ENCODE results near the gene HIPK4. TPM values are rescaled to one million over a fixed set of nuclear protein-coding genes. Genes with fewer than 3 reads are reported as not detected.
A peak's percentile ranks its signal among the peaks of the same experiment; 100 is the strongest.

Gene HIPK4
- polyA plus RNA-seq, 2 of the 4 experiments (the other 2 are of a cell fraction): 0.18 to 0.25 TPM

- Histone ChIP-seq H3K27ac (no peak overlapping the region), H3K4me2 (no peak overlapping the region), H3K9me3 (no peaks in the 10 kb centered on the region), H3K4me1 (peaks cover 5% of the 10 kb centered on the region; the same call in 2 of the 3 replicates), H3K4me3 (no peak overlapping the region)
- ATAC-seq: peak in 1 of 2 experiments; percentile 10; a peak in 1 of 6 replicates
- FAIRE-seq: peak; percentile 70
- no peak for TF ChIP-seq EHMT2 (IDR thresholded peaks at IDR 0.05; ENCODE audit: low read depth)
- TF ChIP-seq GATA3 (IDR thresholded peaks at IDR 0.05; ENCODE audit: borderline replicate concordance): no peak
- TF ChIP-seq, protein P1, sequence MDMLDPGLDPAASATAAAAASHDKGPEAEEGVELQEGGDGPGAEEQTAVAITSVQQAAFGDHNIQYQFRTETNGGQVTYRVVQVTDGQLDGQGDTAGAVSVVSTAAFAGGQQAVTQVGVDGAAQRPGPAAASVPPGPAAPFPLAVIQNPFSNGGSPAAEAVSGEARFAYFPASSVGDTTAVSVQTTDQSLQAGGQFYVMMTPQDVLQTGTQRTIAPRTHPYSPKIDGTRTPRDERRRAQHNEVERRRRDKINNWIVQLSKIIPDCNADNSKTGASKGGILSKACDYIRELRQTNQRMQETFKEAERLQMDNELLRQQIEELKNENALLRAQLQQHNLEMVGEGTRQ (IDR thresholded peaks at IDR 0.05): no peak
- TF ChIP-seq FOSL2 (IDR thresholded peaks at IDR 0.05): no peak
- no peak for TF ChIP-seq FOSL2 (CRISPR knock-in tag; IDR thresholded peaks at IDR 0.05)
- no peak for TF ChIP-seq ZNF302 (CRISPR knock-in tag; IDR thresholded peaks at IDR 0.05)
- TF ChIP-seq HEYL (CRISPR knock-in tag; IDR thresholded peaks at IDR 0.05): no peak
- no peak for TF ChIP-seq CTCF (IDR thresholded peaks at IDR 0.05)
- TF ChIP-seq CHD4 (IDR thresholded peaks at IDR 0.05; ENCODE audit: borderline replicate concordance): no peak
- no peak for TF ChIP-seq MAZ (IDR thresholded peaks at IDR 0.05; ENCODE audit: borderline replicate concordance, low read depth, low read length)
- TF ChIP-seq PHF8 (IDR thresholded peaks at IDR 0.05; ENCODE audit: borderline replicate concordance, low read depth): no peak
- no peak for TF ChIP-seq ATOH8 (CRISPR knock-in tag; IDR thresholded peaks at IDR 0.05; ENCODE audit: low read depth)
- no peak for TF ChIP-seq NR3C1 (IDR thresholded peaks at IDR 0.05)
- no peak for TF ChIP-seq HOXA7 (CRISPR knock-in tag; IDR thresholded peaks at IDR 0.05)
- TF ChIP-seq, protein P2, sequence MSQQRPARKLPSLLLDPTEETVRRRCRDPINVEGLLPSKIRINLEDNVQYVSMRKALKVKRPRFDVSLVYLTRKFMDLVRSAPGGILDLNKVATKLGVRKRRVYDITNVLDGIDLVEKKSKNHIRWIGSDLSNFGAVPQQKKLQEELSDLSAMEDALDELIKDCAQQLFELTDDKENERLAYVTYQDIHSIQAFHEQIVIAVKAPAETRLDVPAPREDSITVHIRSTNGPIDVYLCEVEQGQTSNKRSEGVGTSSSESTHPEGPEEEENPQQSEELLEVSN (IDR thresholded peaks at IDR 0.05; ENCODE audit: borderline replicate concordance, low read depth): no peak
- TF ChIP-seq BCL3 (IDR thresholded peaks at IDR 0.05): no peak
- POLR2A ChIA-PET: no interaction called here
- CTCF ChIA-PET: interaction anchor here (1.5 to 2.0 kb wide), 5 partner anchors 29 to 122 kb away, joined by 3 to 8 read pairs (median 3); no protein-coding TSS in a partner anchor
- 86% methylated on average over 11 of the region's 11 CpGs for WGBS (ENCODE audit: missing lambda C conversion rate)
- DNase-seq (ENCODE audit: low read depth in 1 of 2, low spot score in 1 of 2): no peak
Observed at GRCh38 chr19:40342644-40343311, 47.2 kb downstream of the HIPK4 start.

DNA sequence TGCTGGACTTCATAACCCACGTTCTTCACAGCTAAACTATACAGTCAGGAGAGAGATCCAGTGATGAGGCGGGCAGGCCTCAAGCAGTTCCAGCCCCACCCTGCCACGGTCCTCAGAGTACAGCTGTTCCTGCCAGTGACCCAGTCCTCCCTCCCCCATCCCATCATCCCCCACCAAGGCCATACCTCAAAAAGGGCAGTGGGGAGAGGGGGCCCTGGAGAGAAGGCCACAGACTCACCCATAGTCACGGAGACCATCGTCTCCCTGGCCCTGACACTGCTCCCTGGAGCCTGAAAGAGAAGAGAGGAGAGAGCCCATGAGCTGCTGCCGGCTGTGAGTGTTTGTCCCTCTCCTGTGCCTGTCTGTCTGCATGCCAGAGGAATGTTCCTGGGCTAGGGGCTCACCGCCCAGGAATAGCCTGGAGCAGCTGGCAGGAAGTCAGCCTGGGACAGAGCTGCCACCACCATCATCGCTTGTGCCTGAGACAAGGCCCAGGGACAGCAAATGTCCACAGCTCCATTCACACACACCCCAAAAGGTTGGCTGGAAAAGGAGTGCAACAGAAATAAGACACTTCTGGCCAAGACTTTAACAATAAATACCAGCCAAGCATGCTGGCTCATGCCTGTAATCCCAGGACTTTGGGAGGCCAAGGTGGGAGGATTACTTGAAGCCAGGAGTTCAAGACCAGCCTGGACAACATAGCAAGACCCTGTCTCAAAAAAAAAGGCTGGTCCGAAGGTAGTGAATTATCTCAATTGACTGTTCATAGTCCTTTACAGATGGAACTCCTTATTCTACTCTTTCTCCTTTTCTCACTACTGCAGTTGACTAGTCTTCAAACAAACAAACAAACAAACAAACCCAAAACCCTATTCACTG lies 48.1 kb downstream of the HIPK4 start:
- H3K4me1 ChIP-seq: no peaks in the 10 kb centered on the region; the same call in 2 of the 3 replicates
- DNase-seq (ENCODE audit: low read depth in 1 of 2, low spot score in 1 of 2) (no peak), ATAC-seq (peak; percentile 21 to 31; a peak in 2 of 6 replicates), FAIRE-seq (peak; percentile 95)
- H3K9me3 ChIP-seq: no peaks in the 10 kb centered on the region
- CTCF ChIA-PET: interaction anchor here (0.6 to 2.0 kb wide), 13 partner anchors 10 to 1036 kb away, joined by 3 to 12 read pairs (median 4); no protein-coding TSS in a partner anchor
- no peak overlapping the region for H3K4me2 ChIP-seq
- H3K27ac ChIP-seq: no peak overlapping the region
- WGBS (ENCODE audit: missing lambda C conversion rate): 80% methylated on average over 9 of the region's 9 CpGs
- no peak overlapping the region for H3K4me3 ChIP-seq
- POLR2A ChIA-PET: no interaction called here
- TF ChIP-seq RARB (CRISPR knock-in tag; IDR thresholded peaks at IDR 0.05) (no peak), TFCP2L1 (CRISPR knock-in tag; IDR thresholded peaks at IDR 0.05) (no peak), EHMT2 (IDR thresholded peaks at IDR 0.05; ENCODE audit: low read depth) (no peak), TP53 (CRISPR knock-in tag; IDR thresholded peaks at IDR 0.05) (no peak), FOSB (CRISPR knock-in tag; IDR thresholded peaks at IDR 0.05) (no peak), MAX (IDR thresholded peaks at IDR 0.05) (no peak), HDAC2 (IDR thresholded peaks at IDR 0.05) (no peak), CBX8 (IDR thresholded peaks at IDR 0.05) (no peak), ZC3H11A (IDR thresholded peaks at IDR 0.05) (no peak)
- TF ChIP-seq, protein P1 (IDR thresholded peaks at IDR 0.05): no peak
- TF ChIP-seq, protein P3, sequence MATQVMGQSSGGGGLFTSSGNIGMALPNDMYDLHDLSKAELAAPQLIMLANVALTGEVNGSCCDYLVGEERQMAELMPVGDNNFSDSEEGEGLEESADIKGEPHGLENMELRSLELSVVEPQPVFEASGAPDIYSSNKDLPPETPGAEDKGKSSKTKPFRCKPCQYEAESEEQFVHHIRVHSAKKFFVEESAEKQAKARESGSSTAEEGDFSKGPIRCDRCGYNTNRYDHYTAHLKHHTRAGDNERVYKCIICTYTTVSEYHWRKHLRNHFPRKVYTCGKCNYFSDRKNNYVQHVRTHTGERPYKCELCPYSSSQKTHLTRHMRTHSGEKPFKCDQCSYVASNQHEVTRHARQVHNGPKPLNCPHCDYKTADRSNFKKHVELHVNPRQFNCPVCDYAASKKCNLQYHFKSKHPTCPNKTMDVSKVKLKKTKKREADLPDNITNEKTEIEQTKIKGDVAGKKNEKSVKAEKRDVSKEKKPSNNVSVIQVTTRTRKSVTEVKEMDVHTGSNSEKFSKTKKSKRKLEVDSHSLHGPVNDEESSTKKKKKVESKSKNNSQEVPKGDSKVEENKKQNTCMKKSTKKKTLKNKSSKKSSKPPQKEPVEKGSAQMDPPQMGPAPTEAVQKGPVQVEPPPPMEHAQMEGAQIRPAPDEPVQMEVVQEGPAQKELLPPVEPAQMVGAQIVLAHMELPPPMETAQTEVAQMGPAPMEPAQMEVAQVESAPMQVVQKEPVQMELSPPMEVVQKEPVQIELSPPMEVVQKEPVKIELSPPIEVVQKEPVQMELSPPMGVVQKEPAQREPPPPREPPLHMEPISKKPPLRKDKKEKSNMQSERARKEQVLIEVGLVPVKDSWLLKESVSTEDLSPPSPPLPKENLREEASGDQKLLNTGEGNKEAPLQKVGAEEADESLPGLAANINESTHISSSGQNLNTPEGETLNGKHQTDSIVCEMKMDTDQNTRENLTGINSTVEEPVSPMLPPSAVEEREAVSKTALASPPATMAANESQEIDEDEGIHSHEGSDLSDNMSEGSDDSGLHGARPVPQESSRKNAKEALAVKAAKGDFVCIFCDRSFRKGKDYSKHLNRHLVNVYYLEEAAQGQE (IDR thresholded peaks at IDR 0.05): no peak
